ENCODE measurements around the gene PAM16. TPM values are rescaled to one million over a fixed set of nuclear protein-coding genes. Genes with fewer than 3 reads are reported as not detected.

The PAM16 gene
- total RNA-seq, 1 donor from 2014 or later = 67.3 TPM

GRCh38 chr16:4354512-4355409, 3.6 kb upstream of the PAM16 start:
- Histone ChIP-seq H3K27ac (replicated peaks) (no peak overlapping the region), H3K4me1 (peaks cover 22% of the 10 kb centered on the region), H3K27me3 (ENCODE audit: low read depth) (no peaks in the 10 kb centered on the region), H3K36me3 (peaks cover 19% of the 10 kb centered on the region), H3K4me3 (no peak overlapping the region), H3K9me3 (replicated peaks) (no peaks in the 10 kb centered on the region)
- intact Hi-C loops (cut with micrococcal nuclease) = no loop called here
- DNase-seq = no peak
- TF ChIP-seq, protein P1, sequence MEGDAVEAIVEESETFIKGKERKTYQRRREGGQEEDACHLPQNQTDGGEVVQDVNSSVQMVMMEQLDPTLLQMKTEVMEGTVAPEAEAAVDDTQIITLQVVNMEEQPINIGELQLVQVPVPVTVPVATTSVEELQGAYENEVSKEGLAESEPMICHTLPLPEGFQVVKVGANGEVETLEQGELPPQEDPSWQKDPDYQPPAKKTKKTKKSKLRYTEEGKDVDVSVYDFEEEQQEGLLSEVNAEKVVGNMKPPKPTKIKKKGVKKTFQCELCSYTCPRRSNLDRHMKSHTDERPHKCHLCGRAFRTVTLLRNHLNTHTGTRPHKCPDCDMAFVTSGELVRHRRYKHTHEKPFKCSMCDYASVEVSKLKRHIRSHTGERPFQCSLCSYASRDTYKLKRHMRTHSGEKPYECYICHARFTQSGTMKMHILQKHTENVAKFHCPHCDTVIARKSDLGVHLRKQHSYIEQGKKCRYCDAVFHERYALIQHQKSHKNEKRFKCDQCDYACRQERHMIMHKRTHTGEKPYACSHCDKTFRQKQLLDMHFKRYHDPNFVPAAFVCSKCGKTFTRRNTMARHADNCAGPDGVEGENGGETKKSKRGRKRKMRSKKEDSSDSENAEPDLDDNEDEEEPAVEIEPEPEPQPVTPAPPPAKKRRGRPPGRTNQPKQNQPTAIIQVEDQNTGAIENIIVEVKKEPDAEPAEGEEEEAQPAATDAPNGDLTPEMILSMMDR (IDR thresholded peaks at IDR 0.05; ENCODE audit: borderline replicate concordance) = no peak

GRCh38 chr16:4353675-4354074, 2.6 kb upstream of the PAM16 start:
- no peaks in the 10 kb centered on the region for H3K27me3 ChIP-seq (ENCODE audit: low read depth)
- DNase-seq = no peak
- TF ChIP-seq, protein P1 (IDR thresholded peaks at IDR 0.05; ENCODE audit: borderline replicate concordance) = no peak
- H3K27ac ChIP-seq (replicated peaks) = no peak overlapping the region
- peaks cover 26% of the 10 kb centered on the region for H3K4me1 ChIP-seq
- no peaks in the 10 kb centered on the region for H3K9me3 ChIP-seq (replicated peaks)
- intact Hi-C loops (cut with micrococcal nuclease) = no loop called here
- H3K36me3 ChIP-seq = peaks cover 19% of the 10 kb centered on the region
- no peak overlapping the region for H3K4me3 ChIP-seq

GRCh38 chr16:4352843-4353242, 1.7 kb upstream of the PAM16 start:
- intact Hi-C loops (cut with micrococcal nuclease) = no loop called here
- H3K36me3 ChIP-seq = peaks cover 13% of the 10 kb centered on the region
- no peaks in the 10 kb centered on the region for H3K9me3 ChIP-seq (replicated peaks)
- no peak for DNase-seq
- H3K4me3 ChIP-seq = no peak overlapping the region
- H3K27me3 ChIP-seq (ENCODE audit: low read depth) = no peaks in the 10 kb centered on the region
- TF ChIP-seq, protein P1 (IDR thresholded peaks at IDR 0.05; ENCODE audit: borderline replicate concordance) = no peak
- peaks cover 34% of the 10 kb centered on the region for H3K4me1 ChIP-seq
- no peak overlapping the region for H3K27ac ChIP-seq (replicated peaks)

- intact Hi-C loops (cut with micrococcal nuclease) = no loop called here
Observed at GRCh38 chr16:4351880-4352279, 759 bp upstream of the PAM16 start.

GRCh38 chr16:4350365-4350786, 745 bp downstream of the PAM16 start:
- no peak for DNase-seq

More at GRCh38 chr16:4351880-4352279, 759 bp upstream of the PAM16 start:
- Histone ChIP-seq H3K27me3 (ENCODE audit: low read depth) (no peaks in the 10 kb centered on the region), H3K9me3 (replicated peaks) (no peaks in the 10 kb centered on the region), H3K27ac (replicated peaks) (peak overlapping the region; percentile 93), H3K4me3 (peak overlapping the region; percentile 86), H3K36me3 (peaks cover 9% of the 10 kb centered on the region), H3K4me1 (peaks cover 43% of the 10 kb centered on the region)
- TF ChIP-seq, protein P1 (IDR thresholded peaks at IDR 0.05; ENCODE audit: borderline replicate concordance) = no peak
- DNase-seq = no peak

More at GRCh38 chr16:4350365-4350786, 745 bp downstream of the PAM16 start:
- Histone ChIP-seq H3K27ac (replicated peaks) (peak overlapping the region; percentile 93), H3K9me3 (replicated peaks) (no peaks in the 10 kb centered on the region), H3K27me3 (ENCODE audit: low read depth) (no peaks in the 10 kb centered on the region), H3K36me3 (peaks cover 5% of the 10 kb centered on the region), H3K4me3 (peak overlapping the region; percentile 86), H3K4me1 (peaks cover 43% of the 10 kb centered on the region)
- TF ChIP-seq, protein P1 (IDR thresholded peaks at IDR 0.05; ENCODE audit: borderline replicate concordance) = no peak
- intact Hi-C loops (cut with micrococcal nuclease) = no loop called here

Data from left ventricle myocardium inferior (tissue), 1 donor.